Thoracic aorta (tissue), 2 donors: ENCODE results near the gene CPNE9. TPM values are rescaled to one million over a fixed set of nuclear protein-coding genes. Genes with fewer than 3 reads are reported as not detected.

ENCODE experiments used
- ATAC-seq: fragments of 150-250 bp; one replicate; pipeline ENCODE4 v1.8.0; 2017; ENCODE audit warnings: low read depth; ENCODE audit not compliant: insufficient number of reproducible peaks, low FRiP score
- DNase-seq: peaks from one replicate; pipeline ENCODE4 v3.0.0-alpha.2; 2020; ENCODE audit warnings: low spot score
- H3K27ac ChIP-seq, 2 donors: fragments of 200-600 bp; sonication (generic); 1 replicate in 1 of 2; 2 replicates in 1 of 2; pipeline ENCODE4 v1.5.1; 2016; ENCODE audit warnings: mild to moderate bottlenecking in 2 of 2, moderate library complexity in 2 of 2
- H3K27me3 ChIP-seq: fragments of 200-600 bp; sonication (generic); replicated peaks from 2 replicates; pipeline ENCODE4 v1.6.0; 2016; ENCODE audit warnings: mild to moderate bottlenecking; ENCODE audit not compliant: insufficient read depth
- H3K36me3 ChIP-seq: fragments of 200-600 bp; sonication (generic); one replicate; pipeline ENCODE4 v1.5.1; 2016
- H3K4me1 ChIP-seq, 2 donors: fragments of 200-600 bp; sonication (generic); 1 replicate in 1 of 2; 2 replicates in 1 of 2; pipeline versions ENCODE4 v1.5.1 to v1.6.0; 2016; ENCODE audit warnings: low read depth in 2 of 2, mild to moderate bottlenecking in 1 of 2; ENCODE audit not compliant: control insufficient read depth in 1 of 2
- H3K4me3 ChIP-seq: fragments of 200-600 bp; sonication (generic); 2 replicates; pipeline ENCODE4 v1.5.1; 2016; ENCODE audit warnings: mild to moderate bottlenecking
- H3K9me3 ChIP-seq: fragments of 200-600 bp; sonication (generic); 2 replicates; pipeline ENCODE4 v1.5.1; 2016
- total RNA-seq, 2 donors: library from RNA; depleted of rRNA; stranded (reverse); fragments of >200 nt; gene quantifications; one replicate each; pipeline versions ENCODE4 v1.1.0 to v1.2.3, GENCODE V29; 2016
- TF ChIP-seq, protein P1 (sequence below): fragments of 200-600 bp; sonication (generic); IDR thresholded peaks from one replicate; pipeline ENCODE4 v1.5.1; 2019; ENCODE audit warnings: antibody characterized with exemption

Gene CPNE9
- total RNA-seq, 2 donors from 2014 or later, result not detected

DNA sequence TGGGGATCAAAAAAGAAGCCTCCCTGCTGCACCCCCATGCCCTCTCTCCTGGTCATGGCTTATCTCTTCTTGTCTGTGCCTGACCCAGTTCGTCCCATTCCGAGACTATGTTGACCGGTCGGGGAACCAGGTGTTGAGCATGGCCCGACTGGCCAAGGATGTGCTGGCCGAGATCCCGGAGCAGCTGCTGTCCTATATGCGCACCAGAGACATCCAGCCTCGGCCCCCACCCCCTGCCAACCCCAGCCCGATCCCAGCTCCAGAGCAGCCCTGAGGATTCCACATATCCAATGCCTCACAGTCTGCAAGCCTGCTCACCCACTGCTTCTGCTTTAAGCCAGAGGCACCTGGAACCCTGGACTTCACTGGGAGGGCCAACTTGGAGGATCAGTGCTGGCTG lies 25.8 kb downstream of the CPNE9 start:
- no peaks in the 10 kb centered on the region for H3K27me3 ChIP-seq
- no peak for DNase-seq
- peaks cover 15 to 26% of the 10 kb centered on the region in 2 donors for H3K4me1 ChIP-seq
- H3K27ac ChIP-seq, result no peak overlapping the region
- no peaks in the 10 kb centered on the region for H3K9me3 ChIP-seq
- no peak for ATAC-seq
- no peaks in the 10 kb centered on the region for H3K36me3 ChIP-seq
- H3K4me3 ChIP-seq, result no peak overlapping the region
- TF ChIP-seq, protein P1, sequence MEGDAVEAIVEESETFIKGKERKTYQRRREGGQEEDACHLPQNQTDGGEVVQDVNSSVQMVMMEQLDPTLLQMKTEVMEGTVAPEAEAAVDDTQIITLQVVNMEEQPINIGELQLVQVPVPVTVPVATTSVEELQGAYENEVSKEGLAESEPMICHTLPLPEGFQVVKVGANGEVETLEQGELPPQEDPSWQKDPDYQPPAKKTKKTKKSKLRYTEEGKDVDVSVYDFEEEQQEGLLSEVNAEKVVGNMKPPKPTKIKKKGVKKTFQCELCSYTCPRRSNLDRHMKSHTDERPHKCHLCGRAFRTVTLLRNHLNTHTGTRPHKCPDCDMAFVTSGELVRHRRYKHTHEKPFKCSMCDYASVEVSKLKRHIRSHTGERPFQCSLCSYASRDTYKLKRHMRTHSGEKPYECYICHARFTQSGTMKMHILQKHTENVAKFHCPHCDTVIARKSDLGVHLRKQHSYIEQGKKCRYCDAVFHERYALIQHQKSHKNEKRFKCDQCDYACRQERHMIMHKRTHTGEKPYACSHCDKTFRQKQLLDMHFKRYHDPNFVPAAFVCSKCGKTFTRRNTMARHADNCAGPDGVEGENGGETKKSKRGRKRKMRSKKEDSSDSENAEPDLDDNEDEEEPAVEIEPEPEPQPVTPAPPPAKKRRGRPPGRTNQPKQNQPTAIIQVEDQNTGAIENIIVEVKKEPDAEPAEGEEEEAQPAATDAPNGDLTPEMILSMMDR, result no peak

DNA sequence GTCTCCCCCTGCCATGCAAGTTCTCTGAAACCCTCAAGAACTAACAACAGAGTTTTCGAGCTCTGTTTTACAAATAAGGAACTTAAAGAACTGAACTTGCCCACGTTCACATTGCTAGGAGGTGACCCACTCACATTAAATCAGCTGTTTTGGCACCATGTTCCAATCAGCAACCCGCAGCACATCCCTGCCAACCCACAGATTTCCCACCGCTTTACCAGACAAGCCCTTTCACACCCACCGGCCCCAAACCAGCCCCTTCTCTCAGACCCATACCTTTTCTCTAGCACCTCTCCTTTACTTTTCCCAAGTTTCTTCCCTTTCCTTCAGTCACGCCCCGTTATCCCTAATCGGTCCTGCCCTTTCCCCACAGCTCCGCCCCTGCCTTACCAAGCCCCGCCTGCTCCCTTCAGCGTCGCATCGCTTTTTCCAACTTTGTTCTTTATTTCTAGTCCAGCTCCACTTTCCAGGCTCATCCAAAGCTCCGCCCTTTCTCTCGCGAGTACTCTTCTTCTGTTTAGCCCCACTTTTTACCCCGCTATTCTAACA lies 27.1 kb downstream of the CPNE9 start:
- no peaks in the 10 kb centered on the region for H3K9me3 ChIP-seq
- ATAC-seq (peak; percentile 65), DNase-seq (no peak)
- peak overlapping the region; percentile 88 to 94 for H3K27ac ChIP-seq
- TF ChIP-seq, protein P1, result no peak
- peaks cover 4% of the 10 kb centered on the region for H3K36me3 ChIP-seq
- no peaks in the 10 kb centered on the region for H3K27me3 ChIP-seq
- H3K4me1 ChIP-seq, result peaks cover 15 to 31% of the 10 kb centered on the region in 2 donors
- H3K4me3 ChIP-seq, result peak overlapping the region; percentile 92

GRCh38 chr3:9731206-9732079 lies 27.8 kb downstream of the CPNE9 start, which contains the start of gene BRPF1:
TSS of gene BRPF1 (plus strand) at chr3:9731735. CDS start at chr3:9734141, 2,406 bp downstream.
- Histone ChIP-seq H3K4me3 (peak within 1 kb of the TSS; percentile 92), H3K27ac (peak within 1 kb of the TSS; percentile 94 to 97), H3K36me3 (peaks cover 8% of the 10 kb centered on the region), H3K9me3 (no peaks in the 10 kb centered on the region), H3K4me1 (peaks cover 15 to 31% of the 10 kb centered on the region in 2 donors), H3K27me3 (no peaks in the 10 kb centered on the region)
- DNase-seq (peak; percentile 100), ATAC-seq (peak; percentile 94)
- TF ChIP-seq, protein P1, result peak; percentile 19

DNA sequence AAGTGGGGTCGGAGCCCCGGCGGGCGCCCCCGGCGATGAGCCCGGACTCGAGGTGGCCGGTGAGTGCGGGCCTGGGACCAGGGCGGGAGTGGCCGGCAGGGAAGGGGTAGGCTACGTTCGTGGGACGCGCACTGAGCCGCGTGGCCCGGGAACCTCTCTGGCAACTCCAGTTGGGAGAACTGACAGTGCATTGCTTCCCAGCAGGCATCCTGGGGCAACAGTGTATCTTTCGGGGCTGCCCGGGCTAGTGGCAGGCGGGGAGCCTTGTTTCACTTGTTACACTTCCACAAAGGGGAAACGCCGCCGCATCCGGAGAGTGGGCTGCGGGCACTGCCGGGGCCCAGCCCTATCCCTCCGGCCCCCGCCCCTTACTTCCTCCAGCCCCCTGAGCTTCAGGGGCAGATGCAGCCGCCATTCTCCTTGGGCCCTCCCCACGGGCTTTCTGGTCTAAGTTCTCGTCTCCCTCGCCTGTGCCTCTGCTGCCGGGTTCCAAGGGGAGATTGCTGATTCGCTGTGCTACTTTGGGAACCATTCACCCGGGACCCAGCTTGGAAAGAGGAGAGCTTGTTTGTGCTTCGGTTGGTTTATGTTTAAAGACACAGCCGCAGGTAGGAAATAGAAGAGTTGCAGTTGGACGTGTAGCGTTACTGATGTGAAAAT lies 28.6 kb downstream of the CPNE9 start:
- H3K27me3 ChIP-seq, result no peaks in the 10 kb centered on the region
- peaks cover 15 to 31% of the 10 kb centered on the region in 2 donors for H3K4me1 ChIP-seq
- H3K36me3 ChIP-seq, result peaks cover 14% of the 10 kb centered on the region
- no peaks in the 10 kb centered on the region for H3K9me3 ChIP-seq
- no peak for ATAC-seq
- no peak for DNase-seq
- TF ChIP-seq, protein P1, result no peak
- H3K4me3 ChIP-seq, result peak overlapping the region; percentile 92
- peak overlapping the region; percentile 94 to 97 for H3K27ac ChIP-seq

DNA sequence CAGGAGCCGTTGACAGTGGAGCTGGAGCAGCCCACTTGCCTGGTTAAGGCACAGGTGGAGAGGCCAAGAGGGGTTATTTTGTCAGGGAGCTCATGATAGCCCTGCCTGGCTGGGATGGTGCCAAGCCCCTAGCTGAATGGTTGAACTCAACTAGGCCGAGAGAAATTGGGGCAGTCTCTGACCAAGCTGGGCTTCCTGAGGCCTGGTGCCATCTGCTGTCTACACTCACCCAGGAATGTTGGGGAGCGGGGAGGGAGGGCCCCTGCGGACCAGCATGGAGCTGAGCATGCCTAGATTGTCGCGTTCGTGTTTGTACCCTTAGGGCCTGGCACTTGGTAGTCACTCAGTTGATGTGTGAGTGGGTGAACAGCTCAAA lies 29.1 kb downstream of the CPNE9 start:
- H3K27ac ChIP-seq, result no peak overlapping the region
- TF ChIP-seq, protein P1, result no peak

More for the DNA sequence above, 29.1 kb downstream of the CPNE9 start:
- ATAC-seq (no peak), DNase-seq (no peak)
- Histone ChIP-seq H3K36me3 (peaks cover 20% of the 10 kb centered on the region), H3K9me3 (no peaks in the 10 kb centered on the region), H3K27me3 (no peaks in the 10 kb centered on the region), H3K4me3 (peak overlapping the region; percentile 92), H3K4me1 (peaks cover 15 to 31% of the 10 kb centered on the region in 2 donors)
